EL (cell line): Measurements from ENCODE around the gene TSC22D1.
A peak's percentile ranks its signal among the peaks of the same experiment; 100 is the strongest.
"Not testable (repeated sequence)": the region's sequence is repeated elsewhere in the genome, so short reads cannot be mapped to it uniquely, and the experiment has no call there.

Source experiments
- DNase-seq: peaks from one replicate; pipeline ENCODE4 v3.0.0-alpha.2; 2016

Gene TSC22D1

GRCh38 chr13:44498969-44499368 lies 77.2 kb downstream of the TSC22D1 start:
- peak; percentile 4 for DNase-seq

GRCh38 chr13:44498502-44498901 lies 77.6 kb downstream of the TSC22D1 start:
- DNase-seq, result no peak

GRCh38 chr13:44497801-44498200 lies 78.3 kb downstream of the TSC22D1 start:
- DNase-seq, result no peak

- no peak for DNase-seq
These were observed 82.8 kb downstream of the TSC22D1 start for GRCh38 chr13:44493213-44493812.

GRCh38 chr13:44489751-44490150 lies 86.4 kb downstream of the TSC22D1 start:
- DNase-seq, result no peak

GRCh38 chr13:44487989-44488388 lies 88.1 kb downstream of the TSC22D1 start:
- DNase-seq, result no peak

GRCh38 chr13:44484562-44485138 lies 91.5 kb downstream of the TSC22D1 start:
- DNase-seq, result no peak

GRCh38 chr13:44474122-44474910 lies 101.8 kb downstream of the TSC22D1 start:
- peak; percentile 44 for DNase-seq

GRCh38 chr13:44471686-44472085 lies 104.4 kb downstream of the TSC22D1 start:
- DNase-seq, result peak; percentile 69

GRCh38 chr13:44470638-44471562 lies 105.2 kb downstream of the TSC22D1 start:
- peak; percentile 34 for DNase-seq

GRCh38 chr13:44468874-44469273 lies 107.3 kb downstream of the TSC22D1 start:
- no peak for DNase-seq

- DNase-seq, result no peak
These were observed 110.8 kb downstream of the TSC22D1 start for GRCh38 chr13:44465318-44465717.

GRCh38 chr13:44464471-44464870 lies 111.7 kb downstream of the TSC22D1 start:
- DNase-seq, result no peak

- DNase-seq, result no peak
These were observed 112.4 kb downstream of the TSC22D1 start for GRCh38 chr13:44463759-44464158.

GRCh38 chr13:44459674-44460073 lies 116.5 kb downstream of the TSC22D1 start:
- no peak for DNase-seq

GRCh38 chr13:44458313-44458975 lies 117.7 kb downstream of the TSC22D1 start:
- no peak for DNase-seq

GRCh38 chr13:44456212-44456611 lies 119.9 kb downstream of the TSC22D1 start:
- not testable (repeated sequence) for DNase-seq

GRCh38 chr13:44455769-44456168 lies 120.4 kb downstream of the TSC22D1 start:
- no peak for DNase-seq

- no peak for DNase-seq
These were observed 122.2 kb downstream of the TSC22D1 start for GRCh38 chr13:44453881-44454280.

GRCh38 chr13:44453069-44453468 lies 123.1 kb downstream of the TSC22D1 start:
- DNase-seq, result no peak

- no peak for DNase-seq
These were observed 123.7 kb downstream of the TSC22D1 start for GRCh38 chr13:44452418-44452817.

- DNase-seq, result no peak
These were observed 124.5 kb downstream of the TSC22D1 start for GRCh38 chr13:44451651-44452050.
